GM19324 (cell line): ENCODE measurements around the gene TMEM121.

Source experiments
- ATAC-seq: cut with Tn5 transposase; IDR thresholded peaks from one replicate; pipeline ENCODE4 v1.9.1; 2021; ENCODE audit warnings: mild to moderate bottlenecking, moderate library complexity; ENCODE audit not compliant: unreplicated experiment, low FRiP score

Gene TMEM121

DNA sequence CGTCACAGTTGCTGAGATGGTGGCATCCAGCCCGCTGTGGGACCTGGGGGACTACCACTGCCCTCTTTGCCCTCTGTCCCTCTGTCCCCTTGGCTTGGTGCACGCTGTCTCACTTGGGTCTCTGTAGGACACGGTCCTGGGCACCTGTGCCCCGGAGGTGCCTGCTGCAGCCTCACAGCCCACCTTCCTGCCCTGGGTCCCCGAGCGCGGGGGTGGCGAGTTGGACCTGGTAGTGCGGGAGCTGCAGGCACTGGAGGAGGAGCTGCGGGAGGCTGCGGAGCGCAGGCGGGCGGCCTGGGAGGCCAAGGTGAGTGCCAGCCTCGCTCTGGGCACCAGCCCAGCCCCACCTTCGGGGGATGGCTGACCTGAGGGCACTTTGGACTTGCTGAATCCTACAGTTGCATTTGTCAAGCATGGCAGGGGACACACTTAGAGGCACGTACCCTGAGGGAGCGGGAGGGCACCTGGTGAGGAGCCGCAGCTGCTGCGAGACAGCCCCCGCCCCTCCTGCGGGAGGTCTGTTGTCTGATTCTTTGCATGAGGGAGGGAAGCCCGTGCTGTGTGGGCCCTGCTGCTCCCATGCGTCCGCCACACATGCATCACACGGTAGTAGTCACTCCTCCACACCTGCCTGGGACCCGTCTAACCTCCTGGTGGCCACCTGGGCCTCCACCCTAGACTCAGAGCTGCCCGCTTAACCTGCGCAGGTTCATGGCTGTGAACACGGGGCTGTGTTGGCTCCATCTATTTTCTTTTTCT lies 28.5 kb upstream of the TMEM121 start:
- ATAC-seq, result no peak

DNA sequence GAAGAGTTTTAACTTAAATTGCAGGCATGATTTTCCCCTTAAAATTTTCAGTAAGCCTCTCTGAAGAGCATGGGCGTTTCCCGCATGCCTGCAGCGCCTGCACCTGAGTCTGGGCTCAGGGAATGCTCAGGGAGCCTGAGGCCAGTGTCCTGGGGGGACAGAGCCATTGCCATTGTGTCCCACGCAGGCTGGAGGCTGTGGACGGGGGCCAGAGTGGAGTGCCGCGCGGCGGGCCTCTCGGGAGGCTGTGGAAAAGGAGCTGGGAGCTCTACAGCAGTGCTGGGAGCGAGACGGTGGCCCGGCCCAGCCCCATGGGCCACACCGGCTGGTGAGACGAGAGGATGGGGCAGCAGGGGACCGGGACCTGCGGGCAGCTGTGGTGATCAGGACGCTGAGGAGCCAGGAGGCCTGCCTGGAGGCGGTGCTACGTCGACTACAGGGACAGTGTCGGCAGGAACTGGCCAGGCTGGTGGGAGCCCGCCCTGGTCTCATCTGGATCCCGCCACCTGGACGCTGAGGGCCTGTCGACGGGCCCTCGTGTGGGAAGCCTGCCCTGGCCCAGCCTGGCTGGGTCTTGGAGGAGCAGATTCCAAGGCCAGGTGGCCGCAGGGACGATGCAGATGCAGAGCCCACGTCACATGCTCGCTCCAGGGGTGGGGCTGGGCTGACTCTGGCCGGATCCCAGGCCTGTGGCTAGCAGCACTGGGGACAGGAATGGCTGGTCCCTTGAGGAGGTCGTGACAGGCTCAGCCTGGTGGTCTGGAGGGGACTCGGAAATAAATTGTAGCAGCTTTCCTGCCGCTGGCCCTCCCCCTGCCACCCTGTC lies 27.7 kb upstream of the TMEM121 start:
- no peak for ATAC-seq

GRCh38 chr14:105499256-105500035 lies 26.9 kb upstream of the TMEM121 start:
- ATAC-seq, result no peak

GRCh38 chr14:105500036-105500725 lies 26.2 kb upstream of the TMEM121 start:
- no peak for ATAC-seq

- ATAC-seq, result no peak
Observed at GRCh38 chr14:105500726-105501101, 25.7 kb upstream of the TMEM121 start.

GRCh38 chr14:105501504-105502291 lies 24.7 kb upstream of the TMEM121 start:
- no peak for ATAC-seq

DNA sequence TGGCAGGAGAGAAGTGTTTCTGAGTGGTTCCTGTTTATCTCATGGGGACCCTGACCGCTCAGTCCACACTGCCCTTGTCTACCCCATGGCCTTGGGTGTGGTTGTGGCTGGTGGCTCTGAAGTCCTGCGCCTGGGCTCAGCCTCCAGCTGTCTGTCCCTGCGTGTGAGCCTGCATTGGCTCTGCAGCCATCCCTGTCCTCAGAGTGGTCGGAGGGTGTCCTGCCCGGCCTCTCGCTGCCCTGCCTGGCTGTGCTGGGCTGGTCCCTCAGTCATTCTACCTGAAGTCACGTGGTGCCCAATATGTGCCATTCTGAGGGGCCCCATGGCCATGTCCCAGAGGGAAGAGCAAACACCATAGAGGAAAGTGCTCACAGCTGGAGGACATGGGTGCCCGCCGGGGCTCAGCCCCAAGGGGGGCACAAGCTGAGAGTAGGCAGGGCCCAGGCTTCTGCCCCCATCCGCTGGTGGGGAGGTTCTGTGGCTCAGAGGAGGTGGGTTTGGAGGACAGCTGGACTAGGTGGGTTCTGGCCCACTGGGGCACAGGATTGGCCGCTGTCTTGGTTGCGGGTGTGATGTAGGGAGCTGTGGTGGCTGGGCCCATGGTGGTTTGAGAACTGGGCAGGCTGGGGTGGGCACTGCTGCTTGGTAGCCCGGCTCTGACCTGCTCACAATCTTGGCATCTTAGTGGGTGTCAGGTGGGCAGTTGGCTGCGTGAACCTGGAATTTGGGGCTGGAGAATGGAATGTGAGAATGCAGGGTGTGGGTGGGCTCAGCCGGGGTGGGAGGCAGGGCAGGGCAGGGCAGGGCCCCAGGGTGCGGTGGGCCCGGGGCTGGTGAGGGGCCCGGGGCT lies 23.7 kb upstream of the TMEM121 start:
- no peak for ATAC-seq

- ATAC-seq, result no peak
Observed at GRCh38 chr14:105503296-105503640, 23.1 kb upstream of the TMEM121 start.

DNA sequence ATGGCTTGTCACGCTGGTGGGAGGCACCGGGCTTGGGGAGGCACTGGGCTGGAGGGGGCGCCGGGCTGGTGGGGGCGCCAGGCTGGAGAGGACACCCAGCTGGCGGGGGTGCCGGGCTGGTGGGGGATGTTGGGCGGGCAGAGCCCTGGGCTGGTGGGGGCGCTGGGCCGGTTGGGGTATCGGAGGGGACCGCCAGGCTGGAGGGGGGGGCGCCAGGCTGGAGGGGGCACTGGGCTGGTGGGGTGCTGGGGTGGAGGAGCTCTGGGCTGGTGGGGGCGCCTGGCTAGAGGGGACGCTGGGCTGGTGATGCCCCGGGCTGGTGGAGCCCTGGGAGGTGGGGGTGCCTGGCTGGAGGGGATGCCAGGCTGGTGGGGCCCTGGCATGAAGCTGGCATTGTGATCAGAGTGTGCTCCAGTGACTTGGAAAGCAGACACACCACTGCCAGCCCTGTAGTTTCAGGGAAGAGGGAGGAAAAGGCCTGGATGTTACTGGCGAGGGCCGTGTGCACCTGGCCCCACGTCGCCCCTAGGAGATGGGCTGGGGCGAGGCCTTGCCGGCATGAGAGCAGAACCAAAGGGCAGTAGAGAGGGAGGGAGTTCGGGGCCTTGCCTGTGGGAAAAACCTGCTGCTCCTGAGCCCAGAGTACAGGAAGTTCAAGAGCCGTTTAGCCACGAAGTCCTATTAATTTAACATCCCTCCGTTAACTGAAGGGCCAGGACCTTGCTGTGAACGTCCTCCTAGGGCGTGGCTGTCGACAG lies 22.3 kb upstream of the TMEM121 start:
- no peak for ATAC-seq

- no peak for ATAC-seq
Observed at GRCh38 chr14:105505101-105505500, 21.3 kb upstream of the TMEM121 start.

DNA sequence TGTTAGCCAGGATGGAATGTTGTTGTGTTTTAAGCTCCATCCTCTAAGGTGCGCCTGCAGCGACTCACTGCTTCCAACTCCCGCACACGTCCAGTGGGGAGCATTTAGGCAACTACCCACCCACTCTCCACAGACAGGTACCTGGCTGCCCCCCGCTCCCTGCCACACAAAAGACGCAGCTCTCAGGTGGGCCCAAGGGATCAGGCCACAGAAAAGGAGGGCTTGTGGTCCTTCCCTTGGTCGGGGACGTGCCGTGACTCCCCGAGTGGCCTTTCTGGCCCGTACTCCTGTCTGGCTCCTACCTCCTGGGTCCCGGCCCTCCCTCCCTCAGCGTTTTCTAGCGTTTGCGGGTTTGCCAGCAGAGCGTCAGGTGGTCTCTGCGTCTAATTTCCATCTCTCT lies 19.1 kb upstream of the TMEM121 start:
- ATAC-seq, result no peak

GRCh38 chr14:105508069-105508468 lies 18.3 kb upstream of the TMEM121 start:
- no peak for ATAC-seq

DNA sequence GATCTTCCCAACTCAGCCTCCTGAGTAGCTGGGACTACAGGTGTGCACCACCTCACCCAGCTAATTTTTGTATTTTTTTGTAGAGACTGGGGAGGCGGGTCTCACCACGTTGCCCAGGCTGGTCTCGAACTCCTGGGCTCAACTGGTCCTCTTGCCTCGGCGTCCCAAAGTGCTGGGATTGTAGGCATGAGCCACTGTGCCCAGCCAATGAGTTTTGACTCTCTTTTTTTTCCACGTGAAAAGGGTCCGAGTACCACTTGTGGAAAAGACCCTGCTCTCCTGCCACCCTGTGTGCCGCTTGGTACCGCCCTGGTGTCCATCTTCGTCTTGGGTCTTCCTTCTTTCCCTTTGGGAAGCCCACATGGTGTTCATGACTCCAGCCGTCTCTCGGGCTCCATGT lies 17.8 kb upstream of the TMEM121 start:
- no peak for ATAC-seq

DNA sequence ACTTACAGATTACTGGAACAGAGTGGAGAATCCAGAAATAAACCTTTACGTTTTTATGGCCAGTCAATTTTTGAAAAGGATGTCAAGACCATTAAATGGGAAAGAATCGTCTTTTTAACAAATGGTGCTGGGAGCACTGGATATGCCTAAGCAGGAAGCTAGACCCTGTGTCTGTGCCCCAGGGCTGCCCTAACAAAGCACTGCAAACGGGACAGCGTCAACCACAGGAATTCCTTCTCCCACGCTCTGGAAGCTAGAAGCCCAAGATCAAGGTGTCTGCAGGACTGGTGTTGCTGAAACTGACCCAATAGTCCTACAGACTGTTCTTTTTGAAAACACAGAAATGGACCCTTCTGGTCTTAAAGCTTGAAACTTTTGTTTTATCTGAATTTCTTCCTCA lies 9.3 kb upstream of the TMEM121 start:
- ATAC-seq, result no peak

GRCh38 chr14:105519946-105520698 lies 6.3 kb upstream of the TMEM121 start:
- no peak for ATAC-seq

DNA sequence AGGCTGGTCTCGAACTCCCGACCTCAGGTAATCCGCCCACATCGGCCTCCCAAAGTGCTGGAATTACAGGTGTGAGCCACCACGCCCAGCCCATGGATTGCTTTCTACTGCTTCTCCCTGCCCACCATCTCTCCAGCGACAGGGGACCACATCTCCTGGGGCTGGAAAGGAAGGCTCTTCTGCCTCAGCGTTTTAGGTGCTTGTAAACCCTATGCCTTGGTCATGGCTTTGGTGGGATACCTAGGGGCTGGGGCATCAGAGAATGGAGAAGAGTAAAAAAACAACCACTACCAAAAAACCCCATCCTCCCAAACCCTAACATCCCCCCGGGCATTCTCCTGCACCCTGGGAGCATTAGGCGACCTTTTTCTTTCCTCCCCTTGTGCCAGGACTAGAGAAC lies 1.1 kb upstream of the TMEM121 start:
- ATAC-seq, result no peak

- no peak for ATAC-seq
Observed at GRCh38 chr14:105526776-105527380, 495 bp downstream of the TMEM121 start.
